Measurements from ENCODE around the gene OR11H7. TPM values are rescaled to one million over a fixed set of nuclear protein-coding genes. Genes with fewer than 3 reads are reported as not detected.

OR11H7 gene
- total RNA-seq, 1 experiment from 2014 or later = not detected

DNA sequence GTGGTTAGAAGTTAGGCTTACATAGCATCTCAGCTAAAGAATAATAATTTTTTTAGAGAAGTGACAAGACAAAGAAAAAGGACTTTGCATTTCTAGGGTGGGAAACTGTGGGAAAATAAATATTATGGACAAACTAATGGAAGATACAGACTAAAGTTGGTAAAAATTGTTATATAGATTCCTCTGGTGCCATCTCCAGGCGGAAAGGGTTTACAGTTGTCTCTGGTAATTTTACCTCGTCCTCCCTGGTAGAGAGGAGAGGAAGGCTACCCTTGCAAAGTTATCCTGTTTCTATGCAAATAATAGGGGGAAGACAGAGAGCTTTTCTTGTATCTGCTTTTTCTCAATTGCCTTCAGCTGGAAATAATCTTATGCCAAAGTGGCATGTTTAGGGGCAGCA is 32.9 kb upstream of the OR11H7 start:
- H3K27ac ChIP-seq (ENCODE audit: low read length) = no peak overlapping the region
- H3K9ac ChIP-seq (ENCODE audit: low read length) = no peak overlapping the region
- intact Hi-C loops (cut with micrococcal nuclease) = no loop called here
- H3K9me3 ChIP-seq (ENCODE audit: low read length) = no peaks in the 10 kb centered on the region
- H3K79me2 ChIP-seq (ENCODE audit: low read length) = no peaks in the 10 kb centered on the region
- CTCF ChIA-PET = no interaction called here
- no TSS peak for BruUV-seq (replicated peaks)
- DNase-seq = peak; percentile 17
- H2AFZ ChIP-seq (ENCODE audit: low read length) = no peak overlapping the region
- H3F3A ChIP-seq (ENCODE audit: low read length, unreplicated experiment) = no peaks in the 10 kb centered on the region
- no peak overlapping the region for H3K4me3 ChIP-seq (ENCODE audit: low read length)
- POLR2A ChIA-PET (ENCODE audit: unreplicated experiment) = no interaction called here
- H3K4me2 ChIP-seq (ENCODE audit: low read length) = no peak overlapping the region
- H3K27me3 ChIP-seq (ENCODE audit: low read length) = peaks cover 47% of the 10 kb centered on the region
- no peaks in the 10 kb centered on the region for H3K9me2 ChIP-seq (replicated peaks; ENCODE audit: low read length)
- no peaks in the 10 kb centered on the region for H4K20me1 ChIP-seq (ENCODE audit: low read length)
- TF ChIP-seq, protein P1, sequence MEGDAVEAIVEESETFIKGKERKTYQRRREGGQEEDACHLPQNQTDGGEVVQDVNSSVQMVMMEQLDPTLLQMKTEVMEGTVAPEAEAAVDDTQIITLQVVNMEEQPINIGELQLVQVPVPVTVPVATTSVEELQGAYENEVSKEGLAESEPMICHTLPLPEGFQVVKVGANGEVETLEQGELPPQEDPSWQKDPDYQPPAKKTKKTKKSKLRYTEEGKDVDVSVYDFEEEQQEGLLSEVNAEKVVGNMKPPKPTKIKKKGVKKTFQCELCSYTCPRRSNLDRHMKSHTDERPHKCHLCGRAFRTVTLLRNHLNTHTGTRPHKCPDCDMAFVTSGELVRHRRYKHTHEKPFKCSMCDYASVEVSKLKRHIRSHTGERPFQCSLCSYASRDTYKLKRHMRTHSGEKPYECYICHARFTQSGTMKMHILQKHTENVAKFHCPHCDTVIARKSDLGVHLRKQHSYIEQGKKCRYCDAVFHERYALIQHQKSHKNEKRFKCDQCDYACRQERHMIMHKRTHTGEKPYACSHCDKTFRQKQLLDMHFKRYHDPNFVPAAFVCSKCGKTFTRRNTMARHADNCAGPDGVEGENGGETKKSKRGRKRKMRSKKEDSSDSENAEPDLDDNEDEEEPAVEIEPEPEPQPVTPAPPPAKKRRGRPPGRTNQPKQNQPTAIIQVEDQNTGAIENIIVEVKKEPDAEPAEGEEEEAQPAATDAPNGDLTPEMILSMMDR (conservative IDR thresholded peaks at IDR 0.05; ENCODE audit: low read depth, low read length) = no peak
- TF ChIP-seq EZH2 (IDR thresholded peaks at IDR 0.05; ENCODE audit: low read length, unreplicated experiment) = no peak
- no peak for TF ChIP-seq EZH2phosphoT487 (IDR thresholded peaks at IDR 0.05; ENCODE audit: borderline replicate concordance, low read length)
- H3K36me3 ChIP-seq (ENCODE audit: low read depth, low read length) = no peaks in the 10 kb centered on the region
- H3K4me1 ChIP-seq (ENCODE audit: insufficient read depth, low read length) = no peaks in the 10 kb centered on the region
- no peak for ATAC-seq

DNA sequence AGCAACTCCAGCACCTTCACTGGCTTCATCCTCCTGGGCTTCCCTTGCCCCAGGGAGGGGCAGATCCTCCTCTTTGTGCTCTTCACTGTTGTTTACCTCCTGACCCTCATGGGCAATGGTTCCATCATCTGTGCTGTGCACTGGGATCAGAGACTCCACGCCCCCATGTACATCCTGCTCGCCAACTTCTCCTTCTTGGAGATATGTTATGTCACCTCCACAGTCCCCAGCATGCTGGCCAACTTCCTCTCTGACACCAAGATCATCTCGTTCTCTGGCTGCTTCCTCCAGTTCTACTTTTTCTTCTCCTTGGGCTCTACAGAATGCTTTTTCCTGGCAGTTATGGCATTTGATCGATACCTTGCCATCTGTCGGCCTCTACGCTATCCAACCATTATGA is 31.3 kb upstream of the OR11H7 start:
- H3K9me2 ChIP-seq (replicated peaks; ENCODE audit: low read length) = no peaks in the 10 kb centered on the region
- H2AFZ ChIP-seq (ENCODE audit: low read length) = no peak overlapping the region
- H3K9me3 ChIP-seq (ENCODE audit: low read length) = no peaks in the 10 kb centered on the region
- no peak overlapping the region for H3K4me3 ChIP-seq (ENCODE audit: low read length)
- CTCF ChIA-PET = no interaction called here
- H3K36me3 ChIP-seq (ENCODE audit: low read depth, low read length) = no peaks in the 10 kb centered on the region
- no peak for DNase-seq
- H4K20me1 ChIP-seq (ENCODE audit: low read length) = no peaks in the 10 kb centered on the region
- no TSS peak for BruUV-seq (replicated peaks)
- ATAC-seq = no peak
- H3K79me2 ChIP-seq (ENCODE audit: low read length) = no peaks in the 10 kb centered on the region
- POLR2A ChIA-PET (ENCODE audit: unreplicated experiment) = no interaction called here
- H3K27me3 ChIP-seq (ENCODE audit: low read length) = peaks cover 31% of the 10 kb centered on the region
- no peak overlapping the region for H3K4me2 ChIP-seq (ENCODE audit: low read length)
- no peaks in the 10 kb centered on the region for H3K4me1 ChIP-seq (ENCODE audit: insufficient read depth, low read length)
- intact Hi-C loops (cut with micrococcal nuclease) = no loop called here
- no peak overlapping the region for H3K27ac ChIP-seq (ENCODE audit: low read length)
- H3F3A ChIP-seq (ENCODE audit: low read length, unreplicated experiment) = no peaks in the 10 kb centered on the region
- TF ChIP-seq, protein P1 (conservative IDR thresholded peaks at IDR 0.05; ENCODE audit: low read depth, low read length) = no peak
- no peak for TF ChIP-seq EZH2phosphoT487 (IDR thresholded peaks at IDR 0.05; ENCODE audit: borderline replicate concordance, low read length)
- no peak for TF ChIP-seq EZH2 (IDR thresholded peaks at IDR 0.05; ENCODE audit: low read length, unreplicated experiment)
- H3K9ac ChIP-seq (ENCODE audit: low read length) = no peak overlapping the region

DNA sequence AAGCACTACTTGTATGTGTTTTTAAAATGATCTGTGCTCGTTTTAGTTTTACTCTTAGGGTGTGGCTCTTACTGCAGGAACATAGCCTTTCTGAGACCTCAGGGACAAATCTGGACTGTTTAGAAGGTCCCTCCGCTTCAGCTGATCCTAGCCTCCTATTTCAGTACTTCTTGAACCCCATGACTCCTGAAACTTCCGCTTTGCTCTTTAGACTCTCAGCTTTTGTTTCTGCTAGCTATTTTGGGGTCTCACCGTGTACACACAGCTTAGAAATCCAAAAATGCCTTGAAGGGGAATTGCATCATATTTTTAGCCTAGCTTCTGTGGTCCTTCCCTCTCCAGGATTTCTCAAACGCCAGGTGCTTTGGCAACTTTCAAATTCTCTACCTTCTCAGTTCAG is 29.8 kb upstream of the OR11H7 start:
- Histone ChIP-seq H2AFZ (ENCODE audit: low read length) (no peak overlapping the region), H3K4me1 (ENCODE audit: insufficient read depth, low read length) (no peaks in the 10 kb centered on the region), H3K79me2 (ENCODE audit: low read length) (no peaks in the 10 kb centered on the region), H3K36me3 (ENCODE audit: low read depth, low read length) (no peaks in the 10 kb centered on the region), H3K9me3 (ENCODE audit: low read length) (no peaks in the 10 kb centered on the region), H3K27me3 (ENCODE audit: low read length) (peaks cover 18% of the 10 kb centered on the region; the same call in 1 of the 2 replicates), H3K4me3 (ENCODE audit: low read length) (no peak overlapping the region), H3K27ac (ENCODE audit: low read length) (no peak overlapping the region), H3K4me2 (ENCODE audit: low read length) (no peak overlapping the region), H3K9me2 (replicated peaks; ENCODE audit: low read length) (no peaks in the 10 kb centered on the region), H3K9ac (ENCODE audit: low read length) (no peak overlapping the region), H4K20me1 (ENCODE audit: low read length) (no peaks in the 10 kb centered on the region), H3F3A (ENCODE audit: low read length, unreplicated experiment) (no peaks in the 10 kb centered on the region)
- no peak for ATAC-seq
- TF ChIP-seq EZH2 (IDR thresholded peaks at IDR 0.05; ENCODE audit: low read length, unreplicated experiment) = no peak
- TF ChIP-seq EZH2phosphoT487 (IDR thresholded peaks at IDR 0.05; ENCODE audit: borderline replicate concordance, low read length) = no peak
- TF ChIP-seq, protein P1 (conservative IDR thresholded peaks at IDR 0.05; ENCODE audit: low read depth, low read length) = no peak
- intact Hi-C loops (cut with micrococcal nuclease) = no loop called here
- ChIA-PET CTCF (no interaction called here), POLR2A (ENCODE audit: unreplicated experiment) (no interaction called here)
- DNase-seq = no peak
- no TSS peak for BruUV-seq (replicated peaks)

Data from PC-3 (cell line).